ENCODE results near the gene SPOP. TPM values are rescaled to one million over a fixed set of nuclear protein-coding genes. Genes with fewer than 3 reads are reported as not detected.
"Not testable (repeated sequence)": the region's sequence is repeated elsewhere in the genome, so short reads cannot be mapped to it uniquely, and the experiment has no call there.

Gene SPOP
- polyA plus RNA-seq, 1 donor, result 70.9 TPM

- DNase-seq, result no peak
Measured at GRCh38 chr17:49573510-49574322, 104.2 kb downstream of the SPOP start.

- DNase-seq, result no peak
Measured at GRCh38 chr17:49572806-49573420, 105.0 kb downstream of the SPOP start.

GRCh38 chr17:49572226-49572625, 105.7 kb downstream of the SPOP start:
- DNase-seq, result no peak

- DNase-seq, result no peak
Measured at GRCh38 chr17:49571764-49572163, 106.1 kb downstream of the SPOP start.

GRCh38 chr17:49571283-49571682, 106.6 kb downstream of the SPOP start:
- DNase-seq, result no peak

- DNase-seq, result no peak
Measured at GRCh38 chr17:49570540-49571242, 107.2 kb downstream of the SPOP start.

GRCh38 chr17:49568695-49569047, 109.2 kb downstream of the SPOP start:
- not testable (repeated sequence) for DNase-seq

- DNase-seq, result peak; percentile 74
Measured at GRCh38 chr17:49567871-49568694, 109.8 kb downstream of the SPOP start.

GRCh38 chr17:49567104-49567521, 110.8 kb downstream of the SPOP start:
- no peak for DNase-seq

GRCh38 chr17:49566668-49567071, 111.2 kb downstream of the SPOP start:
- DNase-seq, result no peak

- DNase-seq, result no peak
Measured at GRCh38 chr17:49565948-49566491, 111.9 kb downstream of the SPOP start.

GRCh38 chr17:49564638-49565037, 113.3 kb downstream of the SPOP start:
- DNase-seq, result no peak

- no peak for DNase-seq
Measured at GRCh38 chr17:49557312-49558024, 120.4 kb downstream of the SPOP start.

GRCh38 chr17:49556223-49556943, 121.5 kb downstream of the SPOP start:
- DNase-seq, result peak; percentile 72

- DNase-seq, result no peak
Measured at GRCh38 chr17:49555495-49556222, 122.2 kb downstream of the SPOP start.

- no peak for DNase-seq
Measured at GRCh38 chr17:49554694-49555494, 123.0 kb downstream of the SPOP start.

GRCh38 chr17:49553676-49554335, 124.1 kb downstream of the SPOP start:
- DNase-seq, result no peak

GRCh38 chr17:49552070-49552751, 125.7 kb downstream of the SPOP start:
- no peak for DNase-seq
